Esophagus squamous epithelium (tissue), 5 donors: ENCODE data around the gene SHISAL1. TPM values are rescaled to one million over a fixed set of nuclear protein-coding genes. Genes with fewer than 3 reads are reported as not detected.

ENCODE experiments used
- DNase-seq: peaks from one replicate; lab custom pipeline; 2025; lab: John Stamatoyannopoulos, UW
- H3K27ac ChIP-seq, 4 donors: fragments of 200-600 bp; sonication (generic); one replicate each; pipeline ENCODE4 v1.5.1; 2016 to 2019; ENCODE audit warnings: mild to moderate bottlenecking in 1 of 4
- H3K27me3 ChIP-seq, 4 donors: fragments of 200-600 bp; sonication (generic); 1 replicate in 3 of 4; 2 replicates in 1 of 4; pipeline versions ENCODE4 v1.5.1 to v1.6.0; 2017 to 2021; ENCODE audit warnings: antibody characterized with exemption in 1 of 4
- H3K36me3 ChIP-seq, 3 donors: fragments of 200-600 bp; sonication (generic); one replicate each; pipeline ENCODE4 v1.5.1; 2016 to 2019
- H3K4me1 ChIP-seq, 3 donors: fragments of 200-600 bp; sonication (generic); one replicate each; pipeline ENCODE4 v1.5.1; 2017 to 2019
- H3K4me3 ChIP-seq, 4 donors: fragments of 200-600 bp; sonication (generic); 1 replicate in 3 of 4; 2 replicates in 1 of 4; pipeline ENCODE4 v1.5.1; 2016 to 2019; ENCODE audit warnings: mild to moderate bottlenecking in 2 of 4, moderate library complexity in 1 of 4
- H3K9me3 ChIP-seq, 3 donors: fragments of 200-600 bp; sonication (generic); one replicate each; pipeline ENCODE4 v1.5.1; 2016 to 2019
- CTCF ChIP-seq, 6 experiments: fragments of 450-650 bp in 4 of 6; fragments of 200-600 bp in 2 of 6; sonication (generic) in 2 of 6; IDR thresholded peaks; one replicate each; pipeline ENCODE4 v1.5.1; 2016 to 2019; ENCODE audit warnings: antibody characterized with exemption in 6 of 6, mild to moderate bottlenecking in 4 of 6, moderate library complexity in 4 of 6
- POLR2A ChIP-seq, 4 donors: fragments of 450-650 bp; IDR thresholded peaks; one replicate each; pipeline ENCODE4 v1.6.1; 2017; ENCODE audit warnings: antibody characterized with exemption in 4 of 4, mild to moderate bottlenecking in 4 of 4, moderate library complexity in 3 of 4
- WGBS, 2 donors: methylation state at CpG; one replicate each; pipeline ENCODE4 v1.1.5; 2018; 5-methylcytosine and 5-hydroxymethylcytosine counted together
- intact Hi-C: fragments of 100-400 bp; cut with DNase I; formaldehyde crosslinking; loops from one replicate; pipeline ENCODE4 v1.15.0; 2022
- total RNA-seq, 4 donors: library from RNA; depleted of rRNA; stranded (reverse); fragments of >200 nt; gene quantifications; one replicate each; pipeline ENCODE4 v1.1.0, GENCODE V29; 2016
- donor health status: DM: yes; HTN: yes; CAD: no.

The SHISAL1 gene
- total RNA-seq, 4 donors from 2014 or later: 0.08 to 1.3 (median 0.31) TPM

GRCh38 chr22:44219101-44219870, 93.5 kb downstream of the SHISAL1 start:
- peaks cover 0 to 18% (median 0%) of the 10 kb centered on the region in 3 donors for H3K9me3 ChIP-seq
- intact Hi-C loops: no loop called here
- no peak overlapping the region for H3K27ac ChIP-seq
- peaks cover 0 to 6% (median 0%) of the 10 kb centered on the region in 3 donors for H3K4me1 ChIP-seq
- H3K27me3 ChIP-seq: peaks cover 0 to 67% (median 0%) of the 10 kb centered on the region in 4 donors
- no peak for TF ChIP-seq CTCF (IDR thresholded peaks at IDR 0.05)
- no peak for TF ChIP-seq POLR2A (IDR thresholded peaks at IDR 0.05)
- DNase-seq: no peak
- WGBS, 2 donors: 59 to 89% methylated on average over 6 to 8 of the region's 21 CpGs
- no peaks in the 10 kb centered on the region for H3K36me3 ChIP-seq
- H3K4me3 ChIP-seq: no peak overlapping the region

- Histone ChIP-seq H3K9me3 (peaks cover 0 to 18% (median 0%) of the 10 kb centered on the region in 3 donors), H3K27ac (no peak overlapping the region), H3K27me3 (peaks cover 0 to 71% (median 0%) of the 10 kb centered on the region in 4 donors), H3K4me1 (no peaks in the 10 kb centered on the region), H3K36me3 (no peaks in the 10 kb centered on the region), H3K4me3 (no peak overlapping the region)
- TF ChIP-seq POLR2A (IDR thresholded peaks at IDR 0.05): no peak
- TF ChIP-seq CTCF (IDR thresholded peaks at IDR 0.05): no peak
- no peak for DNase-seq
- intact Hi-C loops: no loop called here
- WGBS, 2 donors: 85 to 88% methylated on average over 3 to 4 of the region's 6 CpGs
Observed at GRCh38 chr22:44218071-44218470, 94.7 kb downstream of the SHISAL1 start.

- Histone ChIP-seq H3K9me3 (peaks cover 0 to 18% (median 0%) of the 10 kb centered on the region in 3 donors), H3K4me3 (no peak overlapping the region), H3K4me1 (peaks cover 0 to 4% (median 4%) of the 10 kb centered on the region in 3 donors), H3K27ac (no peak overlapping the region), H3K27me3 (peaks cover 0 to 77% (median 0%) of the 10 kb centered on the region in 4 donors), H3K36me3 (no peaks in the 10 kb centered on the region)
- no peak for TF ChIP-seq CTCF (IDR thresholded peaks at IDR 0.05)
- 80 to 87% methylated on average over 7 of the region's 7 CpGs for WGBS, 2 donors
- intact Hi-C loops: no loop called here
- DNase-seq: no peak
Observed at GRCh38 chr22:44217346-44217745, 95.4 kb downstream of the SHISAL1 start.

GRCh38 chr22:44215287-44215686, 97.5 kb downstream of the SHISAL1 start:
- no peak overlapping the region for H3K27ac ChIP-seq
- peaks cover 0 to 12% (median 0%) of the 10 kb centered on the region in 3 donors for H3K9me3 ChIP-seq
- peaks cover 0 to 14% (median 13%) of the 10 kb centered on the region in 3 donors for H3K4me1 ChIP-seq
- TF ChIP-seq POLR2A (IDR thresholded peaks at IDR 0.05) (no peak), CTCF (IDR thresholded peaks at IDR 0.05) (no peak)
- H3K4me3 ChIP-seq: no peak overlapping the region
- 91 to 93% methylated on average over 4 of the region's 4 CpGs for WGBS, 2 donors
- peaks cover 0 to 73% (median 0%) of the 10 kb centered on the region in 4 donors for H3K27me3 ChIP-seq
- no peaks in the 10 kb centered on the region for H3K36me3 ChIP-seq
- no peak for DNase-seq
- intact Hi-C loops: no loop called here

- 78 to 81% methylated on average over 6 of the region's 6 CpGs for WGBS, 2 donors
- DNase-seq: no peak
Observed at GRCh38 chr22:44214764-44215163, 98.0 kb downstream of the SHISAL1 start.

More at GRCh38 chr22:44214764-44215163, 98.0 kb downstream of the SHISAL1 start:
- TF ChIP-seq POLR2A (IDR thresholded peaks at IDR 0.05) (no peak), CTCF (IDR thresholded peaks at IDR 0.05) (no peak)
- no peak overlapping the region for H3K27ac ChIP-seq
- intact Hi-C loops: no loop called here
- peaks cover 0 to 12% (median 0%) of the 10 kb centered on the region in 3 donors for H3K9me3 ChIP-seq
- peaks cover 0 to 14% (median 13%) of the 10 kb centered on the region in 3 donors for H3K4me1 ChIP-seq
- H3K27me3 ChIP-seq: peaks cover 0 to 73% (median 0%) of the 10 kb centered on the region in 4 donors
- no peak overlapping the region for H3K4me3 ChIP-seq
- no peaks in the 10 kb centered on the region for H3K36me3 ChIP-seq
